NB4 (cell line): ENCODE measurements around the gene SOD1.

Experiments used
- CTCF ChIP-seq: IDR thresholded peaks from one replicate; pipeline ENCODE4 v1.5.1; 2012; ENCODE audit warnings: low read depth, low read length
- POLR2A ChIP-seq: IDR thresholded peaks from 2 replicates; pipeline ENCODE4 v1.6.1; 2011; ENCODE audit warnings: mild to moderate bottlenecking; ENCODE audit not compliant: insufficient read length; ENCODE audit errors: extremely low read depth

- TF ChIP-seq POLR2A: no peak
- TF ChIP-seq CTCF: no peak
These were observed 19.0 kb downstream of the SOD1 start for GRCh38 chr21:31678478-31678877.
